Body of pancreas (tissue), 4 donors: ENCODE results near the gene REN. TPM values are rescaled to one million over a fixed set of nuclear protein-coding genes. Genes with fewer than 3 reads are reported as not detected.
A peak's percentile ranks its signal among the peaks of the same experiment; 100 is the strongest.

Source experiments
- ATAC-seq: fragments of 150-250 bp; one replicate; pipeline ENCODE4 v1.9.1; 2016
- DNase-seq, 4 donors: peaks; one replicate each; pipeline ENCODE4 v3.0.0-alpha.2; 2019
- H3K27ac ChIP-seq, 4 donors: fragments of 200-600 bp; sonication (generic); 1 replicate in 3 of 4; 2 replicates in 1 of 4; pipeline versions ENCODE4 v1.5.1 to v1.6.1; 2016 to 2019; ENCODE audit warnings: mild to moderate bottlenecking in 1 of 4, mixed read lengths in 1 of 4, moderate library complexity in 1 of 4
- H3K27me3 ChIP-seq, 2 donors: fragments of 200-600 bp; sonication (generic); one replicate each; pipeline ENCODE4 v1.6.0; 2016; ENCODE audit warnings: mild to moderate bottlenecking in 1 of 2
- H3K36me3 ChIP-seq, 2 donors: fragments of 200-600 bp; sonication (generic); replicated peaks in 1 of 2; 2 replicates each; pipeline ENCODE4 v1.5.1; 2016; ENCODE audit warnings: low read depth in 2 of 2; ENCODE audit not compliant: insufficient read depth in 1 of 2
- H3K4me1 ChIP-seq: fragments of 200-600 bp; sonication (generic); one replicate; pipeline ENCODE4 v1.6.0; 2016
- H3K4me3 ChIP-seq, 2 donors: fragments of 200-600 bp; sonication (generic); 1 replicate in 1 of 2; 2 replicates in 1 of 2; pipeline ENCODE4 v1.5.1; 2016 to 2019
- H3K9me3 ChIP-seq, 3 donors: fragments of 200-600 bp; sonication (generic); 1 replicate in 2 of 3; 2 replicates in 1 of 3; pipeline ENCODE4 v1.5.1; 2016
- CTCF ChIP-seq, 7 experiments: fragments of 450-650 bp in 4 of 7; fragments of 200-600 bp in 3 of 7; sonication (generic) in 3 of 7; IDR thresholded peaks; one replicate each; pipeline ENCODE4 v1.5.1; 2016 to 2019; ENCODE audit warnings: antibody characterized with exemption in 7 of 7
- POLR2A ChIP-seq, 3 donors: fragments of 450-650 bp; IDR thresholded peaks; one replicate each; pipeline ENCODE4 v1.6.1; 2016; ENCODE audit warnings: antibody characterized with exemption in 3 of 3, mild to moderate bottlenecking in 2 of 3
- WGBS, 2 donors: methylation state at CpG; one replicate each; pipeline ENCODE4 v1.1.5; 2017; 5-methylcytosine and 5-hydroxymethylcytosine counted together
- intact Hi-C: fragments of 100-400 bp; cut with DNase I; formaldehyde crosslinking; loops from one replicate; pipeline ENCODE4 v1.15.1; 2023
- total RNA-seq, 2 donors: library from RNA; depleted of rRNA; stranded (reverse); fragments of >200 nt; gene quantifications; one replicate each; pipeline ENCODE4 v1.1.0, GENCODE V29; 2016

Gene REN
- total RNA-seq, 2 donors from 2014 or later: not detected

- WGBS, 2 donors: 44 to 58% methylated on average over 4 of the region's 4 CpGs
Measured at GRCh38 chr1:204145033-204145504, 21.1 kb downstream of the REN start.

GRCh38 chr1:204143276-204144041 is 22.7 kb downstream of the REN start:
- Histone ChIP-seq H3K36me3 (peaks cover 0 to 2% of the 10 kb centered on the region in 2 donors), H3K9me3 (no peaks in the 10 kb centered on the region), H3K4me1 (peaks cover 14% of the 10 kb centered on the region), H3K27me3 (no peaks in the 10 kb centered on the region), H3K4me3 (no peak overlapping the region), H3K27ac (no peak overlapping the region)
- ATAC-seq (peak; percentile 40), DNase-seq (peak; percentile 42 to 65 (median 51))
- intact Hi-C loops: no loop called here
- no peak for TF ChIP-seq POLR2A (IDR thresholded peaks at IDR 0.05)
- TF ChIP-seq CTCF (IDR thresholded peaks at IDR 0.05): no peak
- WGBS, 2 donors: 40 to 47% methylated on average over 14 of the region's 14 CpGs

More at GRCh38 chr1:204145033-204145504, 21.1 kb downstream of the REN start:
- Histone ChIP-seq H3K9me3 (no peaks in the 10 kb centered on the region), H3K4me1 (peaks cover 15% of the 10 kb centered on the region), H3K36me3 (no peaks in the 10 kb centered on the region), H3K4me3 (no peak overlapping the region), H3K27ac (no peak overlapping the region), H3K27me3 (no peaks in the 10 kb centered on the region)
- ATAC-seq: no peak
- DNase-seq: peak in 1 of 4 donors; percentile 23
- intact Hi-C loops: no loop called here
- TF ChIP-seq CTCF (IDR thresholded peaks at IDR 0.05) (no peak), POLR2A (IDR thresholded peaks at IDR 0.05) (no peak)

GRCh38 chr1:204142032-204142974 is 23.8 kb downstream of the REN start:
- H3K4me3 ChIP-seq: no peak overlapping the region
- H3K36me3 ChIP-seq: peaks cover 0 to 2% of the 10 kb centered on the region in 2 donors
- intact Hi-C loops: no loop called here
- 89 to 98% methylated on average over 5 of the region's 5 CpGs for WGBS, 2 donors
- no peaks in the 10 kb centered on the region for H3K9me3 ChIP-seq
- H3K27ac ChIP-seq: no peak overlapping the region
- ATAC-seq: no peak
- no peak for DNase-seq
- H3K4me1 ChIP-seq: peaks cover 14% of the 10 kb centered on the region
- TF ChIP-seq CTCF (IDR thresholded peaks at IDR 0.05) (no peak), POLR2A (IDR thresholded peaks at IDR 0.05) (no peak)
- no peaks in the 10 kb centered on the region for H3K27me3 ChIP-seq

GRCh38 chr1:204141131-204141530 is 25.0 kb downstream of the REN start:
- no peaks in the 10 kb centered on the region for H3K27me3 ChIP-seq
- DNase-seq (no peak), ATAC-seq (no peak)
- intact Hi-C loops: no loop called here
- peaks cover 14% of the 10 kb centered on the region for H3K4me1 ChIP-seq
- WGBS, 2 donors: 63 to 95% methylated on average over 3 of the region's 3 CpGs
- H3K4me3 ChIP-seq: no peak overlapping the region
- H3K36me3 ChIP-seq: peaks cover 0 to 2% of the 10 kb centered on the region in 2 donors
- H3K27ac ChIP-seq: no peak overlapping the region
- H3K9me3 ChIP-seq: no peaks in the 10 kb centered on the region
- no peak for TF ChIP-seq CTCF (IDR thresholded peaks at IDR 0.05)
- no peak for TF ChIP-seq POLR2A (IDR thresholded peaks at IDR 0.05)
